ENCODE measurements around the gene AKNAD1. TPM values are rescaled to one million over a fixed set of nuclear protein-coding genes. Genes with fewer than 3 reads are reported as not detected.

Gene AKNAD1
- total RNA-seq, 2 experiments from 2014 or later, result not detected

Other genes with a start within 250 kb of the AKNAD1 start
- gene HENMT1, start 196.0 kb downstream of the AKNAD1 start, total RNA-seq, result 10 to 100 TPM; 25.3 to 27.1 TPM
- gene PRPF38B, start 164.8 kb downstream of the AKNAD1 start, total RNA-seq, result 10 to 100 TPM; 62.5 to 65.3 TPM
- gene FNDC7, start 144.2 kb downstream of the AKNAD1 start, total RNA-seq, result under 1 TPM in 1 of 2 experiments, not detected in 1; 0.20 TPM
- gene STXBP3, start 110.4 kb downstream of the AKNAD1 start, total RNA-seq, result 10 to 100 TPM; 34.4 to 38.3 TPM
- gene GPSM2, start 19.9 kb upstream of the AKNAD1 start, total RNA-seq, result 10 to 100 TPM; 10.6 to 11.1 TPM
- 10 to 100 TPM; 14.3 to 15.2 TPM for gene CLCC1, start 106.4 kb upstream of the AKNAD1 start, total RNA-seq
- gene WDR47, start 185.0 kb upstream of the AKNAD1 start, total RNA-seq, result 1 to 10 TPM; 7.2 to 8.4 TPM
- gene TAF13, start 218.9 kb upstream of the AKNAD1 start, total RNA-seq, result 10 to 100 TPM; 18.5 to 19.0 TPM
- gene TMEM167B, start 233.7 kb upstream of the AKNAD1 start, total RNA-seq, result 10 to 100 TPM; 21.8 to 23.4 TPM

All from activated CD8-positive, alpha-beta T cell treated with anti-CD3 and anti-CD28 coated beads for 36 hours (primary cell).